ENCODE measurements around the gene ZBTB44.
"Not testable (repeated sequence)": the region's sequence is repeated elsewhere in the genome, so short reads cannot be mapped to it uniquely, and the experiment has no call there.

Gene ZBTB44

GRCh38 chr11:130246270-130246669 is 68.4 kb downstream of the ZBTB44 start:
- DNase-seq: no peak

GRCh38 chr11:130245375-130245774 is 69.3 kb downstream of the ZBTB44 start:
- DNase-seq: not testable (repeated sequence)

- no peak for DNase-seq
These were observed 69.9 kb downstream of the ZBTB44 start for GRCh38 chr11:130244848-130245247.

GRCh38 chr11:130243816-130244215 is 70.9 kb downstream of the ZBTB44 start:
- peak; percentile 64 for DNase-seq

- DNase-seq: no peak
These were observed 73.0 kb downstream of the ZBTB44 start for GRCh38 chr11:130241713-130242112.

GRCh38 chr11:130237282-130238006 is 77.3 kb downstream of the ZBTB44 start:
- DNase-seq: no peak

- no peak for DNase-seq
These were observed 80.4 kb downstream of the ZBTB44 start for GRCh38 chr11:130234315-130234714.

- not testable (repeated sequence) for DNase-seq
These were observed 80.8 kb downstream of the ZBTB44 start for GRCh38 chr11:130233888-130234287.

GRCh38 chr11:130233486-130233885 is 81.2 kb downstream of the ZBTB44 start:
- DNase-seq: not testable (repeated sequence)

- DNase-seq: no peak
These were observed 87.3 kb downstream of the ZBTB44 start for GRCh38 chr11:130227373-130227772.

GRCh38 chr11:130223291-130223971 is 91.3 kb downstream of the ZBTB44 start:
- DNase-seq: no peak

- no peak for DNase-seq
These were observed 94.2 kb downstream of the ZBTB44 start for GRCh38 chr11:130220311-130221035.

GRCh38 chr11:130219148-130219547 is 95.6 kb downstream of the ZBTB44 start:
- no peak for DNase-seq

GRCh38 chr11:130218501-130219070 is 96.1 kb downstream of the ZBTB44 start:
- DNase-seq: no peak

- no peak for DNase-seq
These were observed 97.3 kb downstream of the ZBTB44 start for GRCh38 chr11:130217133-130218031.

GRCh38 chr11:130216591-130217132 is 98.1 kb downstream of the ZBTB44 start:
- DNase-seq: no peak

- no peak for DNase-seq
These were observed 98.5 kb downstream of the ZBTB44 start for GRCh38 chr11:130216221-130216550.

GRCh38 chr11:130215531-130216220 is 99.0 kb downstream of the ZBTB44 start:
- no peak for DNase-seq

- DNase-seq: no peak
These were observed 99.7 kb downstream of the ZBTB44 start for GRCh38 chr11:130214861-130215530.

- DNase-seq: no peak
These were observed 100.8 kb downstream of the ZBTB44 start for GRCh38 chr11:130213979-130214281.

Data from suppressor macrophage treated with lipopolysaccharide for 4 hours (primary cell).